ENCODE measurements around the gene UBXN11. TPM values are rescaled to one million over a fixed set of nuclear protein-coding genes. Genes with fewer than 3 reads are reported as not detected.

The UBXN11 gene
- total and polyA plus RNA-seq, 3 donors from 2014 or later, result 39.7 to 65.9 (median 51.7) TPM

DNA sequence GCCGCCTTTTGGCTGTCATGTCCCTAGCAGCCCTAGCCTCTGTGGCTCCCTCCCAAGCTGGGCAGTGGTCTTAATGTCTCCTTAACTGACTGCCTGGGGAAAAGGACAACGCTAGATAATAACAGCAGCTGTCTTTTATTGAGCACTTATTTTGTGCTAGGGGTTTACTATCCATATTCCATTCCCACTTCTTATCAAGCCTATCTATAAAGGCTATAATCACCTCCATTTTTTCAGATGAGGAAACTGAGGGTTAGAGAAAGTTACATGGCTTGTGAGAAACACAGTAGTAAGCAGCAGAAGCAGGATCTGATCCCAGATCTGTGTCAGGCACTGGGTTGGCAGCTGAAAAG is 20.4 kb downstream of the UBXN11 start:
- no peak for DNase-seq
- TF ChIP-seq, protein P1, sequence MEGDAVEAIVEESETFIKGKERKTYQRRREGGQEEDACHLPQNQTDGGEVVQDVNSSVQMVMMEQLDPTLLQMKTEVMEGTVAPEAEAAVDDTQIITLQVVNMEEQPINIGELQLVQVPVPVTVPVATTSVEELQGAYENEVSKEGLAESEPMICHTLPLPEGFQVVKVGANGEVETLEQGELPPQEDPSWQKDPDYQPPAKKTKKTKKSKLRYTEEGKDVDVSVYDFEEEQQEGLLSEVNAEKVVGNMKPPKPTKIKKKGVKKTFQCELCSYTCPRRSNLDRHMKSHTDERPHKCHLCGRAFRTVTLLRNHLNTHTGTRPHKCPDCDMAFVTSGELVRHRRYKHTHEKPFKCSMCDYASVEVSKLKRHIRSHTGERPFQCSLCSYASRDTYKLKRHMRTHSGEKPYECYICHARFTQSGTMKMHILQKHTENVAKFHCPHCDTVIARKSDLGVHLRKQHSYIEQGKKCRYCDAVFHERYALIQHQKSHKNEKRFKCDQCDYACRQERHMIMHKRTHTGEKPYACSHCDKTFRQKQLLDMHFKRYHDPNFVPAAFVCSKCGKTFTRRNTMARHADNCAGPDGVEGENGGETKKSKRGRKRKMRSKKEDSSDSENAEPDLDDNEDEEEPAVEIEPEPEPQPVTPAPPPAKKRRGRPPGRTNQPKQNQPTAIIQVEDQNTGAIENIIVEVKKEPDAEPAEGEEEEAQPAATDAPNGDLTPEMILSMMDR (IDR thresholded peaks at IDR 0.05), result peak in 1 of 3 experiments; percentile 13
- TF ChIP-seq POLR2A (IDR thresholded peaks at IDR 0.05), result no peak
- Histone ChIP-seq H3K36me3 (ENCODE audit: low read depth, missing control alignments) (no peaks in the 10 kb centered on the region), H3K27ac (no peak overlapping the region), H3K4me3 (no peak overlapping the region), H3K27me3 (no peaks in the 10 kb centered on the region), H3K9me3 (no peaks in the 10 kb centered on the region), H3K4me1 (peaks cover 17% of the 10 kb centered on the region)
- intact Hi-C loops (cut with DNase I; ENCODE audit: low total_unique reads), result no loop called here
- 80 to 98% methylated on average over 1 to 2 of the region's 2 CpGs for WGBS, 2 donors

DNA sequence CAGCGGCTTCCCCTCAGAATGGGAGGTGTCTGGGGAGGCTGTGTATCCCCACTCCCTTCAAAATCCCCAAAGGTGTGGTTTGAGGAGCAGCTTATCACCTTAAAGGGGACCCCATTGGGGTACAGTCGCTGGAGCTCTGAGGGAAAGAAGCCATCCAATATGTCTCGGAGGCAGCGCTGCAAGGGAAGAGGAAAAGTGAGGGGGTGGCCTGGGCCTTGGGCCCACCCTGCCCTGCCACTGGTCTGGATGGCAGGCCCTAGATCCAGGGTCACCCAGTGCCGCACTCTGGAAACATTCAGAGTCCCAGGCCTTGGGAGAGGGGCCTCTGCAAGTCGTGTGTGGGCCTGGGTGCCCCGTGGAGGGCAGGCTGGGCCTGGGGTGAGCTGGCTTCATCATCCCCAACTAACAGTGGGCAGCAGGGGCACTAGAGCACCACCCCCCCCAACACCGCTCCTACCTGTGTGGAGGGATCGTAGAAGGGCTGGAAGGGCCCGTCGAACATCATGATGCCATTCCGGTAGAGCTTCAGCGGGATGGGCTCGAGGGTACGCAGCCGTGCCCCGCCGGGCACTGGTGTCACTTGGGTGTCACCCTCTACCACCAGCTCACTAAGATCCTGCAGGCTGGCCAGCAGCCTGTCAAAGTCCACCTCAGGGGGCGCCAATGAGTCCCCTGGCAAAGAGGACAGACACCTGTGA is 20.9 kb downstream of the UBXN11 start:
- Histone ChIP-seq H3K4me1 (peaks cover 22% of the 10 kb centered on the region), H3K27ac (no peak overlapping the region), H3K36me3 (ENCODE audit: low read depth, missing control alignments) (no peaks in the 10 kb centered on the region), H3K9me3 (no peaks in the 10 kb centered on the region), H3K27me3 (no peaks in the 10 kb centered on the region), H3K4me3 (no peak overlapping the region)
- 88 to 100% methylated on average over 1 to 19 of the region's 19 CpGs for WGBS, 2 donors
- no peak for DNase-seq
- TF ChIP-seq POLR2A (IDR thresholded peaks at IDR 0.05), result no peak
- TF ChIP-seq, protein P1 (IDR thresholded peaks at IDR 0.05), result peak in 1 of 3 experiments; percentile 10
- intact Hi-C loops (cut with DNase I; ENCODE audit: low total_unique reads), result no loop called here

DNA sequence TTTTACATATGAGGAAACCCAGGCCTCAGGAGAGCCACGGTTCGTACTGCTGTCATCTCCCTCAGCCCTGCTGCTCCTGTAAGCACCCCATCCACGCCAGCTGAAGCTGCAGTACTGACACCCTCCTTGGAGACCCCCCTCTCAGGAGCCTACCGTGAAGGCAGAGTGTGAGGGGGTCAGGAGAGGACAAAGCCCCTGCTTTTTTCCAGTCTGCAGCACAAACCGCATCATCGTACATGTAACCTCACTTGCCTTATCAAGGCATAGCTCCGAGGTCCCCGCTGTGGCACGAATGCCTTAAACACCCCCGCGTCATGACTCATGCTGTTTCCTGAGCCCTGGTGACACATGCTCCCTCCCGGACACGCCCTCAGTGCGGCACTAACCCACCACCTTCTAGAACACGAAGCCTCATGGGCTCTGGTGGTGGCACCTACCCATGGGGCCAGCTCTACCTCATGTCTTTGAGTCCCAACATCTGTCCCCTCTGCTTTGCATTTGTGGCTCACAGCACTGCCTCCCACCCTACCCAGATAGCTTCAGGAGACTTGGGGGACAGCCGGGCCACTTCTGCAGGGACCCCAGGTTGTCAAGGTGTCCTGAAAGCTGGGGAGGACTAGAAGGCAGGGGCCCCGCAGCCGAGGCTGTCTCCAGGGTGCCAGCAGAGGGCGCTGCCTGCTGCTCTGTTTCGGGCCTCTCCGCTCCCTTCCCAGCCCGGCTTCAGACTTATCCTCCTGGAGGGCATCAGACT is 21.7 kb downstream of the UBXN11 start:
- 65 to 70% methylated on average over 7 to 22 of the region's 22 CpGs for WGBS, 2 donors
- Histone ChIP-seq H3K36me3 (ENCODE audit: low read depth, missing control alignments) (no peaks in the 10 kb centered on the region), H3K27ac (no peak overlapping the region), H3K4me1 (peaks cover 24% of the 10 kb centered on the region), H3K4me3 (no peak overlapping the region), H3K27me3 (no peaks in the 10 kb centered on the region), H3K9me3 (no peaks in the 10 kb centered on the region)
- intact Hi-C loops (cut with DNase I; ENCODE audit: low total_unique reads), result no loop called here
- peak; percentile 78 for DNase-seq
- TF ChIP-seq, protein P1 (IDR thresholded peaks at IDR 0.05), result peak in 2 of 3 experiments; percentile 28 to 59
- no peak for TF ChIP-seq POLR2A (IDR thresholded peaks at IDR 0.05)

DNA sequence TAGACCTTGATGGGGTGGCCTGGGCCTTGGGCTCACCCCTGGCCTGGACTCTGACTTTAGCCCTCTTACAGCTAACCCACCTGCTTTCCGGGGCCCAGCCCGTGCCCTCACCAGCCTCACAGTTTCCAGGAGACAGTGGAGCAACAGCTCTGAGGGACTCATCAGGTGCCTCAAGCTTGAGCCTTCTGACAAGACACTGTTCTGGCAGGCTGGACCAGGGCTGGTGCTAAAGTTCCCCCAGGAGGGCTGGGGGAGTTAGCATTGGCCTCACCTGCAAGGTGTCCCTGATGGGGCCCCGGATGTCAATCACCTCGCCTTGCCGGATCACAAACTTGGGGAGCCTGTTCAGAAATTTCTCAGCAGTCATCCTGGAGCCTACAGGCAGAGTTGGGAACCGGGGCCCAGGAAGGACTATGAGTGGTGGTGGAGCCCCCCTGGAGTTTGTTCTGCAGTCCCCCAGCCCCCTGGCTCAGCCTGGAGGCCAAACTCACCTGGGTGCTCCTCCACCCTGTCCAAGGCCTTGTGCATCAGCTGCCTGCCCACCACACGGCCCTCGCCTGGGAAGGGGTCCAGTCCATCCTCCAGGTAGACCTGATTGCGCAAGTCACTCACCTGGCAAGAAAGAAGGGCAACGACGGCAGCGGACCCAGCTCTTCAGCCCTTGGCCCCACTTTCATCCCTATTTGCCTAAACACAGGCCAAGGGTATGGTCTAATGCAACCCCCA is 22.4 kb downstream of the UBXN11 start:
- Histone ChIP-seq H3K9me3 (no peaks in the 10 kb centered on the region), H3K4me3 (no peak overlapping the region), H3K27me3 (no peaks in the 10 kb centered on the region), H3K4me1 (peaks cover 30% of the 10 kb centered on the region), H3K36me3 (ENCODE audit: low read depth, missing control alignments) (no peaks in the 10 kb centered on the region), H3K27ac (no peak overlapping the region)
- TF ChIP-seq POLR2A (IDR thresholded peaks at IDR 0.05), result no peak
- TF ChIP-seq, protein P1 (IDR thresholded peaks at IDR 0.05), result no peak
- no peak for DNase-seq
- intact Hi-C loops (cut with DNase I; ENCODE audit: low total_unique reads), result no loop called here
- WGBS, 2 donors, result 95 to 96% methylated on average over 9 to 12 of the region's 12 CpGs
